GM12892 (cell line): ENCODE results near the gene PHF24.

Experiments
- POLR2A ChIP-seq: IDR thresholded peaks from 2 replicates; pipeline ENCODE4 v1.6.1; 2011; ENCODE audit warnings: low read depth, low read length, control low read depth
- POLR2AphosphoS5 ChIP-seq: IDR thresholded peaks from 2 replicates; pipeline ENCODE4 v1.6.1; 2011; ENCODE audit warnings: low read depth, low read length, control low read depth

DNA sequence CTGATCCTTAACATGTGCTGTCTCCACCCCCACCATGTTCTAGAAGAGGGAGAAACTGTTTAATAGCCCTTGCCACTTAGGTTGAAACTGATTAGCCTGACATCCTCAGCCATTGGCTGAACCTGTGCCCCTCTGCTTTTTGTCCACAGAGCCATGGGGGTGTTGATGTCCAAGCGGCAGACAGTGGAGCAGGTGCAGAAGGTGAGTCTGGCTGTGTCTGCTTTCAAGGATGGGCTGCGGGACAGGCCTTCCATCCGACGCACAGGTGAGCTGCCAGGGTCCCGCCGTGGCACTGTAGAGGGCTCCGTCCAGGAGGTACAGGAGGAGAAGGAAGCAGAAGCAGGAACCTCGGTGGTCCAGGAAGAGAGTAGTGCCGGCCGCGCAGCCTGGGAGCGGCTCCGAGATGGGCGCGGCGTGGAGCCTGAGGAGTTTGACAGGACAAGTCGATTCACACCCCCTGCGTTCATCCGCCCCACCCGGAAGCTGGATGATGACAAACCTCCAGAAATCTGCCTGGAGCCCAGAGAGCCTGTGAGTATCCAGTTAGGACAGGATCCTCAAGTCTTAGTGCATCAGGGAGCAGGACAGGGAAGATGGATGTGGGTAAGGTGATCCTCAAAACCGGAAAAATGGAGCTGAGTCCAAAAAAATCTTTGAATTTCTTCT lies 13.2 kb downstream of the PHF24 start:
- TF ChIP-seq POLR2A (no peak), POLR2AphosphoS5 (no peak)
